ES-I3 (cell line): ENCODE measurements around the gene GPRASP1.
"Not testable (repeated sequence)": the region's sequence is repeated elsewhere in the genome, so short reads cannot be mapped to it uniquely, and the experiment has no call there.

ENCODE experiments used
- H3K36me3 ChIP-seq: 2 replicates; pipeline ENCODE4 v1.6.1; 2013; ENCODE audit warnings: mild to moderate bottlenecking, low read length, control low read depth, moderate library complexity; ENCODE audit not compliant: insufficient read depth
- H3K4me1 ChIP-seq: 2 replicates; pipeline ENCODE4 v1.6.1; 2013; ENCODE audit warnings: mild to moderate bottlenecking, control low read depth, low read length; ENCODE audit not compliant: insufficient read depth
- H3K9ac ChIP-seq: 2 replicates; pipeline ENCODE4 v1.6.1; 2013; ENCODE audit warnings: low read depth, mild to moderate bottlenecking, low read length, moderate library complexity
- H3K9me3 ChIP-seq: 2 replicates; pipeline ENCODE4 v1.6.1; 2013; ENCODE audit warnings: mild to moderate bottlenecking, low read length, moderate library complexity; ENCODE audit not compliant: control insufficient read depth, insufficient read depth

Gene GPRASP1

DNA sequence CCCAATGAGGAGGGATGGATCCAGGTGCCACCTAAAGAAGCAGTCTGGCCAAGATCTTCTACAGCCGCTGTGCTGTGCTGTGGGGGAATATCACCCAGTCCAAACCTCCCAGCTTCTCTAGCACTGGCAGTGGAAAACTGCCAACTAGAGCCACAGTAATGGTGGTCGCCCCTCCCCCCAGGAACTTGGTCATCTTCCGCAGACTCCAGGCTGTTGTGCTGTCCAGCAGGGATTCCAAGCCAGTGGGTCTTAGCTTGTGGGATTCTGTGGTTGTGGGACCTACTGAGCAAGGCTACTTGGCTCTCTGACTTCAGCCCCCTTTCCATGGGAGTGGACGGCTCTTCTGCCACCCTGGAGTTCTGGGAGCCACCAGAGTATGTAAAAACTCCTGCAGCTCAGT, 18.2 kb downstream of the GPRASP1 start:
- Histone ChIP-seq H3K36me3 (no peaks in the 10 kb centered on the region), H3K4me1 (peaks cover 3% of the 10 kb centered on the region; the same call in 1 of the 2 replicates), H3K9me3 (no peaks in the 10 kb centered on the region), H3K9ac (no peak overlapping the region)

DNA sequence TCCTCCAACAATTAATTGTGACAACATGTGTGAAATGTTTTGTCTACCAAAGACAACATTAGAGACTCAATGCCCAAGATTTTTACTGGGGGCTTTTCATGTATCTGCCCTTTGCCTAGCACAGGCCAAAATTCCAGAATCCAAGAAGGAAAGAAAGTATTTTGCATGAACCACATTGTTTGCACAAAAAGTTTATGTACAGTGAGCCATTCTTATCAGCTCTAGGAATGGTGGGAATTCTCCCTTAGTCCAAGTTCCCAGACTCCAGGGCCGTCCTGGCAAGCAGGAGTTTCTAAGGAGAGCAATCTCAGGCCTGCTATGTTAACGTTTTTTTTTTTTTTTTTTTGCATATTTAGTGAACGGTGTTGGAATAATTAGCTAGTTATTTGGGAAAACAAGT, 21.6 kb downstream of the GPRASP1 start:
- peaks cover 3% of the 10 kb centered on the region; the same call in 1 of the 2 replicates for H3K4me1 ChIP-seq
- H3K9ac ChIP-seq: no peak overlapping the region
- no peaks in the 10 kb centered on the region for H3K36me3 ChIP-seq
- no peaks in the 10 kb centered on the region for H3K9me3 ChIP-seq

DNA sequence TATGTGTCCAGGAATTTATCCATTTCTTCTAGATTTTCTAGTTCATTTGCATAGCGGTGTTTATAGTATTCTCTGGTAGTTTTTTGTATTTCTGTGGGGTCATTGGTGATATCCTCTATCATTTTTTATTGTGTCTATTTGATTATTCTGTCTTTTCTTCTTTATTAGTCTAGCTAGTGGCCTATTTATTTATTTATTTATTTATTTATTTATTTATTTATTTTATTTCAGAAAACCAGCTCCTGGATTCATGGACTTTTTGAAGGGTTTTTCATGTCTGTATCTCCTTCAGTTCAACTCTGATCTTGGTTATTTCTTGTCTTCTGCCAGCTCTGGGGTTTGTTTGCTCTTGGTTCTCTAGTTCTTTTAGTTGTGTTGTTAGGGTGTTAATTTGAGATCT, 26.2 kb downstream of the GPRASP1 start:
- H3K9ac ChIP-seq, H3K9me3 ChIP-seq, H3K4me1 ChIP-seq, H3K36me3 ChIP-seq: not testable (repeated sequence)

GRCh38 chrX:102684772-102685520, 33.7 kb downstream of the GPRASP1 start:
- Histone ChIP-seq H3K9me3 (no peaks in the 10 kb centered on the region), H3K36me3 (no peaks in the 10 kb centered on the region), H3K4me1 (no peaks in the 10 kb centered on the region), H3K9ac (no peak overlapping the region)

- Histone ChIP-seq H3K36me3 (no peaks in the 10 kb centered on the region), H3K4me1 (no peaks in the 10 kb centered on the region), H3K9ac (no peak overlapping the region), H3K9me3 (no peaks in the 10 kb centered on the region; the same call in 1 of the 2 replicates)
Observed at GRCh38 chrX:102694749-102695148, 43.5 kb downstream of the GPRASP1 start.

- no peaks in the 10 kb centered on the region; the same call in 1 of the 2 replicates for H3K9me3 ChIP-seq
- no peak overlapping the region for H3K9ac ChIP-seq
- H3K4me1 ChIP-seq: no peaks in the 10 kb centered on the region
- no peaks in the 10 kb centered on the region for H3K36me3 ChIP-seq
Observed at GRCh38 chrX:102696306-102696705, 45.0 kb downstream of the GPRASP1 start.

- Histone ChIP-seq H3K9ac (no peak overlapping the region), H3K36me3 (no peaks in the 10 kb centered on the region), H3K4me1 (no peaks in the 10 kb centered on the region), H3K9me3 (no peaks in the 10 kb centered on the region)
Observed at GRCh38 chrX:102697494-102697893, 46.2 kb downstream of the GPRASP1 start.
